ENCODE data around the gene TRIM74. TPM values are rescaled to one million over a fixed set of nuclear protein-coding genes. Genes with fewer than 3 reads are reported as not detected.
A peak's percentile ranks its signal among the peaks of the same experiment; 100 is the strongest.

TRIM74 gene
- total and polyA plus RNA-seq, 9 of the 15 experiments (the other 6 are each of a cell fraction or from before 2014, with no cell fraction given) = not detected

GRCh38 chr7:72924733-72925545 lies 44.3 kb downstream of the TRIM74 start, which contains the start of gene POM121 (continued):
- TF ChIP-seq ZNF639 (CRISPR knock-in tag; conservative IDR thresholded peaks at IDR 0.05 in 1 of 2, IDR thresholded peaks at IDR 0.05 in 1 of 2) = peak in 1 of 2 experiments; percentile 77; a peak in 2 of 4 replicates
- peak; percentile 71; the same call in 1 of the 2 replicates for TF ChIP-seq PHF8 (IDR thresholded peaks at IDR 0.05; ENCODE audit: borderline replicate concordance, low read length)
- no peak for TF ChIP-seq RFX5 (IDR thresholded peaks at IDR 0.05; ENCODE audit: low read depth, low read length)
- peak in 1 of 2 experiments; percentile 32; a peak in 2 of 4 replicates for TF ChIP-seq FOXA3 (CRISPR knock-in tag; conservative IDR thresholded peaks at IDR 0.05 in 1 of 2, IDR thresholded peaks at IDR 0.05 in 1 of 2)
- peak; percentile 24; the same call in 1 of the 2 replicates for TF ChIP-seq KLF1 (tag; IDR thresholded peaks at IDR 0.05)
- peak in 1 of 2 experiments; percentile 91; a peak in 2 of 4 replicates for TF ChIP-seq HDAC1 (IDR thresholded peaks at IDR 0.05)
- peak; percentile 62; the same call in 1 of the 2 replicates for TF ChIP-seq LEF1 (IDR thresholded peaks at IDR 0.05)
- peak; percentile 9 for TF ChIP-seq MXD1 (CRISPR knock-in tag; IDR thresholded peaks at IDR 0.05; ENCODE audit: borderline replicate concordance, poor library complexity, severe bottlenecking)
- TF ChIP-seq MAFF (IDR thresholded peaks at IDR 0.05; ENCODE audit: low read length) = no peak
- TF ChIP-seq FOXP1 (CRISPR knock-in tag; IDR thresholded peaks at IDR 0.05) = 0 out of 2 replicates have a peak, but pooled peaks have one; percentile 52
- TF ChIP-seq ELF1 (tag; IDR thresholded peaks at IDR 0.05) = 0 out of 2 replicates have a peak, but pooled peaks have one; percentile 55
- TF ChIP-seq MAZ (CRISPR knock-in tag; conservative IDR thresholded peaks at IDR 0.05 in 1 of 2, IDR thresholded peaks at IDR 0.05 in 1 of 2) = peak; percentile 77 to 91
- TF ChIP-seq RNF2 (IDR thresholded peaks at IDR 0.05) = no peak
- TF ChIP-seq ZNF511 (CRISPR knock-in tag; IDR thresholded peaks at IDR 0.05) = peak; percentile 54
- TF ChIP-seq CREB3 (tag; conservative IDR thresholded peaks at IDR 0.05; ENCODE audit: low read depth) = no peak
- no peak for TF ChIP-seq MITF (IDR thresholded peaks at IDR 0.05)
- TF ChIP-seq ZNF253 (CRISPR knock-in tag; conservative IDR thresholded peaks at IDR 0.05) = no peak
- 0 out of 2 replicates have a peak, but pooled peaks have one; percentile 93 for TF ChIP-seq ERF (CRISPR knock-in tag; IDR thresholded peaks at IDR 0.05)
- peak; percentile 71; the same call in 1 of the 2 replicates for TF ChIP-seq PREB (CRISPR knock-in tag; IDR thresholded peaks at IDR 0.05)
- TF ChIP-seq RFX7 (CRISPR knock-in tag; IDR thresholded peaks at IDR 0.05) = no peak

Measured in K562 (cell line).